Vagina (tissue), 2 donors: Measurements from ENCODE around the gene EEF1G.

Experiments used
- POLR2A ChIP-seq, 2 donors: fragments of 450-650 bp; IDR thresholded peaks; one replicate each; pipeline ENCODE4 v1.6.1; 2017; ENCODE audit warnings: antibody characterized with exemption in 2 of 2, mild to moderate bottlenecking in 2 of 2, moderate library complexity in 2 of 2
- POLR2AphosphoS5 ChIP-seq, 2 donors: sonication (generic); formaldehyde crosslinking; IDR thresholded peaks; one replicate each; pipeline ENCODE4 v1.9.0; 2017; ENCODE audit warnings: antibody characterized with exemption in 2 of 2, mild to moderate bottlenecking in 2 of 2, low read depth in 1 of 2; ENCODE audit not compliant: insufficient read depth in 1 of 2
- TF ChIP-seq, protein P1 (sequence below), 3 experiments: fragments of 450-650 bp in 2 of 3; fragments of 200-600 bp in 1 of 3; sonication (generic) in 1 of 3; IDR thresholded peaks; one replicate each; pipeline ENCODE4 v1.5.1; 2017 to 2019; ENCODE audit warnings: antibody characterized with exemption in 3 of 3, mild to moderate bottlenecking in 2 of 3, moderate library complexity in 2 of 3

DNA sequence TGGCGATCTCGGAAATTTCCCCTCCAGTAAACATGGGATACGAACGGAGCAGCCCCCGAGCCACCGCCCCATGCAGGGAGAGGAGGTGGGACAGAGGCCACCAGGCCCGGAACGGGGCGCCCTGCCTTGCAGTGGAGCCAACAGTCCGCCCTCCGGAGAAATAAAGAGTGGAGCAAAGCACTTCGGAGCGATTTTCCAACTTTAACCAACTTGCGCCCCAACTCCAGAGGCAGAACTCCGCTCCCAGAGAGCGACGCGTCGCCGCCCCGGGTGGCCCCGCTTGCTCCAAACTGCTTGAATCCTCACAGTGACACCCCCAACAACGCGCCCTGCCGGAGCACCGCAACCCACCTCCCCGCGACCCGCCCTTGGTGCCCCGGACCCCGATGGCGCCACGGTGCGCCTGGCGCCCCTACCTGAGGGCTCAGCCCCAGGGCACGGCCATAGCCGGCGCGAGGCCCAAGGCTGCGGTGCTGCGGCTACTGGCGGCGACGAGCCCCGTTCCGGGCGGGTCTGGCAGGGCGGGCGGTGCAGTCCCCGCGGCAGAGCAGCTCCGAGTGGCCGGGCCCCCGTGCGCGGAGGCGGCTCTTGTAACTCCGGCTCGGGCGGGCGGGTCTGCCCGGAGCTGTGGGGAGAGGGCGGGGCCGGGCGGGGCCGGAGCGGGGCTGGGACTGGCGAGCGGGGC lies 27.3 kb downstream of the EEF1G start, which contains the start of gene AHNAK:
- TF ChIP-seq POLR2A (IDR thresholded peaks at IDR 0.05): peak in 1 of 2 donors; percentile 93
- TF ChIP-seq, protein P1, sequence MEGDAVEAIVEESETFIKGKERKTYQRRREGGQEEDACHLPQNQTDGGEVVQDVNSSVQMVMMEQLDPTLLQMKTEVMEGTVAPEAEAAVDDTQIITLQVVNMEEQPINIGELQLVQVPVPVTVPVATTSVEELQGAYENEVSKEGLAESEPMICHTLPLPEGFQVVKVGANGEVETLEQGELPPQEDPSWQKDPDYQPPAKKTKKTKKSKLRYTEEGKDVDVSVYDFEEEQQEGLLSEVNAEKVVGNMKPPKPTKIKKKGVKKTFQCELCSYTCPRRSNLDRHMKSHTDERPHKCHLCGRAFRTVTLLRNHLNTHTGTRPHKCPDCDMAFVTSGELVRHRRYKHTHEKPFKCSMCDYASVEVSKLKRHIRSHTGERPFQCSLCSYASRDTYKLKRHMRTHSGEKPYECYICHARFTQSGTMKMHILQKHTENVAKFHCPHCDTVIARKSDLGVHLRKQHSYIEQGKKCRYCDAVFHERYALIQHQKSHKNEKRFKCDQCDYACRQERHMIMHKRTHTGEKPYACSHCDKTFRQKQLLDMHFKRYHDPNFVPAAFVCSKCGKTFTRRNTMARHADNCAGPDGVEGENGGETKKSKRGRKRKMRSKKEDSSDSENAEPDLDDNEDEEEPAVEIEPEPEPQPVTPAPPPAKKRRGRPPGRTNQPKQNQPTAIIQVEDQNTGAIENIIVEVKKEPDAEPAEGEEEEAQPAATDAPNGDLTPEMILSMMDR (IDR thresholded peaks at IDR 0.05): no peak
- no peak for TF ChIP-seq POLR2AphosphoS5 (IDR thresholded peaks at IDR 0.05; ENCODE audit: insufficient read depth in 1 of 2, low read depth in 1 of 2)
